Measurements from ENCODE around the gene WDR90.
A peak's percentile ranks its signal among the peaks of the same experiment; 100 is the strongest.

The WDR90 gene

GRCh38 chr16:692356-693108, 43.4 kb downstream of the WDR90 start:
- Mint-ChIP-seq H3K9me3 (no peaks in the 10 kb centered on the region), H3K27ac (no peak overlapping the region), H3K27me3 (peaks cover 3% of the 10 kb centered on the region), H3K36me3 (ENCODE audit: low read depth) (no peaks in the 10 kb centered on the region), H3K4me3 (no peak overlapping the region), H3K4me1 (ENCODE audit: low read depth) (peaks cover 36% of the 10 kb centered on the region)

GRCh38 chr16:693364-693763, 44.2 kb downstream of the WDR90 start:
- Mint-ChIP-seq H3K27me3 (peaks cover 3% of the 10 kb centered on the region), H3K27ac (no peak overlapping the region), H3K9me3 (no peaks in the 10 kb centered on the region), H3K4me1 (ENCODE audit: low read depth) (peaks cover 36% of the 10 kb centered on the region), H3K36me3 (ENCODE audit: low read depth) (no peaks in the 10 kb centered on the region), H3K4me3 (no peak overlapping the region)

DNA sequence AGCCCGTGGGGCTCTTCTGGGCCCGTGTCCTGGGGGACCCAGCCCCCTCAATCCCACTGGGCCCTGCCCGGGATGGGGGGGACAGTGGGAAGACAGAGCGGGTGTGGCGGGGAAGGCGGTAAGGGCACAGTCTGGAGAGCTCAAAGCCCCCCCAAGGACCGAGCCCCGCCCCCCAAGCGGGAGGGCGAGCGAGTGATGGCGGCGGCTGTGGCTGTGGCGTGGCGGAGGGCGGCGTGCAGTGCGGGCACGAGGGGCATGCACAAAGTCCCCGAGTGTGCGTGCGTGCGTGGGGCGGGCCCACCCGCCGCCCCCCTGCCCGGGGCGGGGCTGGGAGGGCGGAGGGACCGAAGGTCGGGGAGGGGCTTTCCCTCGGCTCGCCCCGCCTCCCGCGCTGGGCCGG, 44.6 kb downstream of the WDR90 start:
- no peaks in the 10 kb centered on the region for H3K36me3 Mint-ChIP-seq (ENCODE audit: low read depth)
- H3K4me3 Mint-ChIP-seq, result no peak overlapping the region
- no peaks in the 10 kb centered on the region for H3K9me3 Mint-ChIP-seq
- H3K4me1 Mint-ChIP-seq (ENCODE audit: low read depth), result peaks cover 34% of the 10 kb centered on the region
- H3K27ac Mint-ChIP-seq, result no peak overlapping the region
- H3K27me3 Mint-ChIP-seq, result peaks cover 3% of the 10 kb centered on the region

GRCh38 chr16:694187-694862, 45.2 kb downstream of the WDR90 start:
- Mint-ChIP-seq H3K9me3 (no peaks in the 10 kb centered on the region), H3K36me3 (ENCODE audit: low read depth) (no peaks in the 10 kb centered on the region), H3K4me3 (peak overlapping the region; percentile 47), H3K4me1 (ENCODE audit: low read depth) (peaks cover 30% of the 10 kb centered on the region), H3K27me3 (peaks cover 3% of the 10 kb centered on the region), H3K27ac (no peak overlapping the region)

DNA sequence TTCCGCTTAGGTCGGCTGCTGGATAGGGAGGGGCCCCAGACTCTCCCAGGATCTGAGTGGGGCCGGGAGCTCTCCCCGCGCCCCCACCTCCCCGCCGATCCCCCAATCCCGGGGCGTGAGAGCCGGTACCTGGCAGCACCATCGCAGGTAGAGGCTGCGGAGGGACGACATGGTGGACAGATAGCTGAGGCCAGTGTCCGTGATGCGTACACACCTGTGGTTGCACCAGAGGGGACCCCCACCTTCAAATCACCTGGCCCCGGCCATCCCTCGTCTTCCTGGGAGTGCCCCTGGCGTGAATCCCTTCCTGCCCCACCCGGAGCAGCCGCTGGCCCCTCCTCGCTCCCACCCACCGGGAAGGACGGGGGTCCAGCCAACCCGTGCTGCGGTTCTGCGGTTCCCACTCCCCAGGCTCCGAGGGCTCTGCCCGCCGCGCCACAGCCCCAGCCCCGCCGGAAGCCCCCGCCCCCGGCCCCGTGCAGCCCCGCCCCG, 45.7 kb downstream of the WDR90 start:
- H3K27me3 Mint-ChIP-seq, result peaks cover 3% of the 10 kb centered on the region
- H3K4me1 Mint-ChIP-seq (ENCODE audit: low read depth), result peaks cover 28% of the 10 kb centered on the region
- no peaks in the 10 kb centered on the region for H3K36me3 Mint-ChIP-seq (ENCODE audit: low read depth)
- H3K27ac Mint-ChIP-seq, result no peak overlapping the region
- peak overlapping the region; percentile 47 for H3K4me3 Mint-ChIP-seq
- no peaks in the 10 kb centered on the region for H3K9me3 Mint-ChIP-seq

- peaks cover 3% of the 10 kb centered on the region for H3K27me3 Mint-ChIP-seq
- peaks cover 24% of the 10 kb centered on the region for H3K4me1 Mint-ChIP-seq (ENCODE audit: low read depth)
- H3K36me3 Mint-ChIP-seq (ENCODE audit: low read depth), result no peaks in the 10 kb centered on the region
- H3K27ac Mint-ChIP-seq, result peak overlapping the region; percentile 52
- no peaks in the 10 kb centered on the region for H3K9me3 Mint-ChIP-seq
- H3K4me3 Mint-ChIP-seq, result peak overlapping the region; percentile 74
These were observed 46.4 kb downstream of the WDR90 start for GRCh38 chr16:695355-696089.

- Mint-ChIP-seq H3K4me3 (no peak overlapping the region), H3K27me3 (peaks cover 24% of the 10 kb centered on the region), H3K27ac (no peak overlapping the region), H3K36me3 (ENCODE audit: low read depth) (no peaks in the 10 kb centered on the region), H3K9me3 (no peaks in the 10 kb centered on the region), H3K4me1 (ENCODE audit: low read depth) (peaks cover 16% of the 10 kb centered on the region)
These were observed 49.9 kb downstream of the WDR90 start for GRCh38 chr16:698911-699671.

GRCh38 chr16:700684-701584, 51.8 kb downstream of the WDR90 start:
- Mint-ChIP-seq H3K4me1 (ENCODE audit: low read depth) (peaks cover 9% of the 10 kb centered on the region), H3K36me3 (ENCODE audit: low read depth) (no peaks in the 10 kb centered on the region), H3K9me3 (no peaks in the 10 kb centered on the region), H3K4me3 (no peak overlapping the region), H3K27ac (no peak overlapping the region), H3K27me3 (peaks cover 24% of the 10 kb centered on the region)

DNA sequence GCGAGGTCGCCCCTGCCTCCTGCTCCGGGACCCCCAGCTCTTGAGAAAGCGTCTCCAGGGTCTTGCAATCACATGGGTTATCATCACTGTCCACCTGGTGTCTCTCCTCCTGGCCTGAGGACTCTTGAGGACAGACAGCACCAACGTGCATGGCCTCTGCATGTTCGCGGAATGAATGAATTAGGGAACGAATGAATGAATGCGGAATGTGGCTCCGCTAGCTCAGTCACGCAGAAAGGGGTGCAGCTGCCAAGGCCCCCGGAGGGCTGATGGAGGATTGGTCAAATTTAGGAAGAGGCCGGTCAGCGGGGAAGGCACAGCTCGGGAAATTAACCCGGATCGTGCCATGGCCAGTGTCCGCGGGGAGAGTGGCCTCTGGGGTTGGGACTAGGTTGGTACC, 53.2 kb downstream of the WDR90 start:
- H3K27me3 Mint-ChIP-seq, result peaks cover 35% of the 10 kb centered on the region
- no peaks in the 10 kb centered on the region for H3K9me3 Mint-ChIP-seq
- no peak overlapping the region for H3K27ac Mint-ChIP-seq
- H3K4me3 Mint-ChIP-seq, result no peak overlapping the region
- no peaks in the 10 kb centered on the region for H3K36me3 Mint-ChIP-seq (ENCODE audit: low read depth)
- peaks cover 3% of the 10 kb centered on the region for H3K4me1 Mint-ChIP-seq (ENCODE audit: low read depth)

DNA sequence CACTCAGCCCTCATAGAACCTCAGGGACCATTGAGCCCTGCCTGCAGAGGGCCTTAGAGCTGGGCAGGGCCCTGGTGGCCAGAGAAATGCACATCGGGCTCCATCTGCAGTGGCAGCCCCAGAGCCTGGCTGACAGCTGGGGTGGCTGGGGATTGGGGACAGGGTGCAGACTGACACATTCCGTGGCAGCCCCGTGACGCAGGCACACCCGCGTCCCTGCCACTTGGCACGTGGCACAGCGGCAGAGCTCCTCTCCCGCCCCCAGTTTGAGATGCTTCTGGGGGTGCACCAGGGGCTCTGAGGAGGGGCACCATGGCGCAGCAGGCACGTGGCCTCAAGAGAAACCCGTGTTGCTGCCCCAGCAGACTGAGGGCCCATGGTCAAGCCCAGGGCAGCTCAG, 54.2 kb downstream of the WDR90 start:
- Mint-ChIP-seq H3K9me3 (no peaks in the 10 kb centered on the region), H3K4me3 (no peak overlapping the region), H3K27me3 (peaks cover 42% of the 10 kb centered on the region), H3K27ac (no peak overlapping the region), H3K4me1 (ENCODE audit: low read depth) (peaks cover 3% of the 10 kb centered on the region), H3K36me3 (ENCODE audit: low read depth) (no peaks in the 10 kb centered on the region)

DNA sequence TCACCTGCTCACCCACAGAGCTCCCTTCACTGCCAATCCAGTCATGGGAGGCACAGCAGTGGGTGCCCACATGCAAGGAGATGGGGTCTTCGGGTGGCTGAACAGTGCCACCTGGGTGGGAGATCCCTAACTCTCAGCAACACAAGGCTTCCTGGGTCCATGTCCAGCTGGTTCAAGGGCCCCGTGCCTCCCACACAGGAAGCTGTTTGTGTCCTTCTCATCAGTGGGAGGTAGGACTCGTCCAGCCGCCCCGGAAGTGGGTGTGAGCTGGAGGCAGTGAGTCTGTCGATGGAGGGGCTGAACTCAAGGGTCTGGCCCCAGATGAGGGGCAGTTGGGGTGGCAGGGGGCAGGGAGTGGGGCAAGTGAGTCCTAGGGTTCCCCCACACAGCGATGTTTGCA, 54.9 kb downstream of the WDR90 start:
- H3K27me3 Mint-ChIP-seq, result peaks cover 44% of the 10 kb centered on the region
- H3K4me3 Mint-ChIP-seq, result no peak overlapping the region
- H3K9me3 Mint-ChIP-seq, result no peaks in the 10 kb centered on the region
- H3K4me1 Mint-ChIP-seq (ENCODE audit: low read depth), result peaks cover 3% of the 10 kb centered on the region
- H3K36me3 Mint-ChIP-seq (ENCODE audit: low read depth), result no peaks in the 10 kb centered on the region
- no peak overlapping the region for H3K27ac Mint-ChIP-seq

DNA sequence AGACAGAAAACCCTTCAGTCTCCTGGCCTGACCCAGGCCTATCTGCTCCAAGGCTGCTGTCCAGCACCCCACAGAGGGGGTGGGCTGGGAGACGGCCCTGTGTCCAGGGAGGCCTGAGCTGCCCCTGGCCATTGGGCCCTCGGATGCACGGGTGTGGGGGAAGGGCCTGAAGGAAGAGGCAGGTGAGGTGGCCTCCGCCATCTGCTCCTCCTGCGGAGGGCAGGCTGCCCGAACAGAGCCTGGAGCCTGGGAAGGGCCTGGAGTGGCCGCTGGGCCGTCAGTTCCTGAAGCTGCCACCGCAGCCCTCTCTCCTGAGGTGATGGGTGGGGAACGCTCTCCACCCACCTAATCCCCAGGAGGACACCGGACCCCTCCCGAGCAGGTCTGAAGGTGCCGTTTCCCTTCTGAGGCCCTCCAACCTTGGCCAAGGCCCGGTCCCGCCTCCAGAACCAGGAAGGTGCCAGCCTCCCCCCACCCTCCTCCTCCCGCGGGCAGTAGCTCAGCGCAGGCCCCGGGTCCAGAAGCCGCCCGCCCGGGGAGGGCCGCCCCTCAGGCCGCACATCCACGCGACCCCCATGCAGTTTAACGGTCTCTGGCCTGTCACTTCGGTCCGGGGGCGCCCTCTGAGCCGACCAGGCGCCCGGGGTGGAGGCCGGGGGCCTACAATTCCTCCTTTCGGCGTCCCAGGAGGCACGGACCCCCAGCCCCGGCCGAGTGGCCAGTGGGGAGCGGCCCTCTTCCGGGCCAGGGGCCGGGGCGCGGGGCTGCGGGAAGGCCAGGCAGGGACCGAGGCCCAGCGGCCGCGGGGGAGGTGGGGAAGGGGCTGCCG, 55.6 kb downstream of the WDR90 start:
- Mint-ChIP-seq H3K36me3 (ENCODE audit: low read depth) (no peaks in the 10 kb centered on the region), H3K27me3 (peaks cover 50% of the 10 kb centered on the region), H3K9me3 (no peaks in the 10 kb centered on the region), H3K27ac (no peak overlapping the region), H3K4me3 (no peak overlapping the region), H3K4me1 (ENCODE audit: low read depth) (no peaks in the 10 kb centered on the region)

DNA sequence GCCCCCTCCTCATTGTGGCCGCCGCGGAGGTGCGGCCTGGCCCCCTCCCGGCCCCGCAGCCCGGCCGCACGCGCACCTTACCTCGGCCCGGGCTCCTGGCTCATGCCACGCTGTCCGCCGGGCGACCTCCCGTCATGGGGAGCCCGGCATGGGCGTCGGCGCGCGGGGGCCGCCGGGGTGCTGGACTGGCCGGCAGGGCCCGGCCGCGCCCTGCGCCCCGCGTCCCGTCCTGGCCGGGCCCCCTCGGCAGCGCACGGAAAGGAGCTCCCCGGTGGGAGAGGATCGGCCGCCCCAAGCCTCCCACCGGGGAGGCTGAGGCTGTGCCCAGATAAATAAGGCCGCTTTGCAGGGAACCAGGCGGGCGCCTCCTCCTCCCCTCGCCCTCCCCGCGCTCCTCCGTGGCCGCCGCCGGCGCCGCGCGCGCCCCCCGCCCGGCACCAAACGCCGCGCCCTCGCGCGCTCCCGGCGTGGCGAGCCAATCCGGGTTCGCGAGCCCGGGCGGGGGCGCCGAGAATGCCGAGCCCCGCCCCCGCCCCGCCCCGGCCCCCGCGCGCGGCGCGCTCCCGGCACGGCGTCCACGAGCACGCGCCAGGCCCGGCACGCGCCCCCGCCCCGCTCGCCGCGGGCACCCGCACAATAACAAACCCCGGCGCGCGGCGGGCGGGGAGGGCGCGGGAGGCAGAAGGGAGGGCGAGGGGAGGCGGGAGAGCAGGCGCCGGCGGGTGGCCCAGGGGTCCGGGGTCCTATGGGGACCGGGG, 56.4 kb downstream of the WDR90 start, which contains the start of gene FBXL16:
TSS of gene FBXL16 (minus strand) at position 371 of the 758 bp plus-strand sequence. CDS start 8,396 bp downstream, outside the sequence.
- H3K9me3 Mint-ChIP-seq, result no peaks in the 10 kb centered on the region
- no peak within 1 kb of the TSS for H3K27ac Mint-ChIP-seq
- no peak within 1 kb of the TSS for H3K4me3 Mint-ChIP-seq
- H3K4me1 Mint-ChIP-seq (ENCODE audit: low read depth), result no peaks in the 10 kb centered on the region
- peaks cover 57% of the 10 kb centered on the region for H3K27me3 Mint-ChIP-seq
- no peaks in the 10 kb centered on the region for H3K36me3 Mint-ChIP-seq (ENCODE audit: low read depth)

All from stimulated activated naive CD8-positive, alpha-beta T cell treated with anti-CD3 and anti-CD28 coated beads, Interleukin-15, Interleukin-2, amounts not matched to agents 100 ng/mL and 50 ng/mL, for 24 hours (primary cell).